AG09319 (cell line): ENCODE results near the gene PLAC9.

ENCODE experiments used
- DNase-seq: peaks from one replicate; pipeline ENCODE4 v3.0.0-alpha.2; 2010; ENCODE audit warnings: low read depth; ENCODE audit errors: extremely low read depth
- TF ChIP-seq, protein P1 (sequence below): IDR thresholded peaks from 2 replicates; pipeline ENCODE4 v1.5.1; 2011; ENCODE audit warnings: low read depth, mild to moderate bottlenecking, inconsistent platforms, low read length, moderate library complexity

Gene PLAC9

DNA sequence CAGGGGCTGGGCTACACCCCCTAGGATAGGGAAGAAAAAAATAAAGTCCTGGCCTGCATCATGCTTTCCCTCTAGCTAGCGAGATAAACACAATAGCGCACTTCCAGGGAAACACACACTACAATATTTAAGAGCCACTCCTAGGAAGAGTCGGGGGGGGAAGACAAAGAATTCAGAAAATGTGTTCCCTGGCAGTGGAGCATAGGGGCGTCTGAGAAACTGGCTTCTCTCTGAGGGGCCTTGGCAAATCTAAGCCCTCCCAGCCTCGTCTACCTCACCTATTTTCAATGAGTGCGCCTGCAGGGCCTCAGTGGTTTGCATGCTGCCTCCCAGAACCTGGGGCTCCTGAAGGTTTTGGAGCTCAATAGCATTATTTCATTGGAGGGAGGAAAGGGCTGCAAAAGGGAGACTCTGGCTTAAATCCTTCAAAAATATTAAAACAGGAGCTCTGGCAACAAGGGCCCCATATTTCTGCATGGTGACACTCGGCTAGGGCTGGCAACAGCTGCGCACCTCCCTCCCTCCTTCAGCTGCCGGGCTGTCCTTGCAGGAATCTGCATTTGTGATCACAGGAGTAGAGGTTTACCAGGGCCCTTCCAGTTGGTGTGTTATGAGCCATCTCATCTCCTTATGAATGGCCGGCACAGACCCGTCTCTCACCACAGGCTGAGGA, 62.0 kb downstream of the PLAC9 start:
- TF ChIP-seq, protein P1, sequence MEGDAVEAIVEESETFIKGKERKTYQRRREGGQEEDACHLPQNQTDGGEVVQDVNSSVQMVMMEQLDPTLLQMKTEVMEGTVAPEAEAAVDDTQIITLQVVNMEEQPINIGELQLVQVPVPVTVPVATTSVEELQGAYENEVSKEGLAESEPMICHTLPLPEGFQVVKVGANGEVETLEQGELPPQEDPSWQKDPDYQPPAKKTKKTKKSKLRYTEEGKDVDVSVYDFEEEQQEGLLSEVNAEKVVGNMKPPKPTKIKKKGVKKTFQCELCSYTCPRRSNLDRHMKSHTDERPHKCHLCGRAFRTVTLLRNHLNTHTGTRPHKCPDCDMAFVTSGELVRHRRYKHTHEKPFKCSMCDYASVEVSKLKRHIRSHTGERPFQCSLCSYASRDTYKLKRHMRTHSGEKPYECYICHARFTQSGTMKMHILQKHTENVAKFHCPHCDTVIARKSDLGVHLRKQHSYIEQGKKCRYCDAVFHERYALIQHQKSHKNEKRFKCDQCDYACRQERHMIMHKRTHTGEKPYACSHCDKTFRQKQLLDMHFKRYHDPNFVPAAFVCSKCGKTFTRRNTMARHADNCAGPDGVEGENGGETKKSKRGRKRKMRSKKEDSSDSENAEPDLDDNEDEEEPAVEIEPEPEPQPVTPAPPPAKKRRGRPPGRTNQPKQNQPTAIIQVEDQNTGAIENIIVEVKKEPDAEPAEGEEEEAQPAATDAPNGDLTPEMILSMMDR = no peak
- DNase-seq = no peak
